MCF 10A (cell line): ENCODE measurements around the gene LRIT3. TPM values are rescaled to one million over a fixed set of nuclear protein-coding genes. Genes with fewer than 3 reads are reported as not detected.

Experiments
- BruUV-seq: library from RNA; stranded (reverse); fragments of 400-500 nt; replicated peaks from 2 replicates; lab custom pipeline; 2021; lab: Mats Ljungman, UMichigan
- CTCF ChIA-PET: fragments of 300-600 bp; sonication (Branson Sonifier 250); formaldehyde crosslinking; extraction: SDS; loops from one replicate; lab custom pipeline; 2021; ENCODE audit warnings: antibody characterized with exemption, inconsistent platforms; lab: Yijun Ruan, JAX
- POLR2A ChIA-PET: fragments of 300-600, 350-650 bp; sonication (Branson Sonifier 250); formaldehyde crosslinking; extraction: SDS; loops from one replicate; lab custom pipeline; 2020; ENCODE audit warnings: antibody characterized with exemption, inconsistent platforms; lab: Yijun Ruan, JAX
- DNase-seq: peaks from one replicate; pipeline ENCODE4 v3.0.0-alpha.2; 2018; ENCODE audit not compliant: unreplicated experiment
- H3K27ac Mint-ChIP-seq: one replicate; pipeline ENCODE4 v1.8.0; 2022; ENCODE audit warnings: mild to moderate bottlenecking, low read depth, mixed read lengths; ENCODE audit not compliant: unreplicated experiment
- H3K27me3 Mint-ChIP-seq: one replicate; pipeline ENCODE4 v1.8.0; 2022; ENCODE audit warnings: mixed read lengths; ENCODE audit not compliant: insufficient read depth, unreplicated experiment
- H3K36me3 Mint-ChIP-seq: one replicate; pipeline ENCODE4 v1.8.0; 2022; ENCODE audit warnings: mild to moderate bottlenecking, moderate library complexity, mixed read lengths; ENCODE audit not compliant: insufficient read depth, unreplicated experiment
- H3K4me1 Mint-ChIP-seq: one replicate; pipeline ENCODE4 v1.8.0; 2022; ENCODE audit warnings: mixed read lengths; ENCODE audit not compliant: insufficient read depth, unreplicated experiment
- H3K4me3 Mint-ChIP-seq: one replicate; pipeline ENCODE4 v1.8.0; 2022; ENCODE audit warnings: mild to moderate bottlenecking, moderate library complexity, mixed read lengths; ENCODE audit not compliant: unreplicated experiment
- H3K9me3 Mint-ChIP-seq: one replicate; pipeline ENCODE4 v1.8.0; 2022; ENCODE audit warnings: mixed read lengths; ENCODE audit not compliant: unreplicated experiment
- intact Hi-C: fragments of 100-400 bp; cut with micrococcal nuclease; formaldehyde crosslinking; loops from 2 replicates; pipeline ENCODE4 v1.14.1; 2022
- total RNA-seq: library from RNA; stranded (reverse); gene quantifications from 2 replicates; pipeline ENCODE4 v1.2.3, GENCODE V29; 2022
- TF ChIP-seq, protein P1 (sequence below): fragments of 200-600 bp; IDR thresholded peaks from one replicate; pipeline ENCODE4 v1.8.0; 2022; ENCODE audit warnings: antibody characterized with exemption, mild to moderate bottlenecking; ENCODE audit not compliant: unreplicated experiment

The LRIT3 gene
- total RNA-seq, 1 experiment from 2014 or later = 0.35 TPM

DNA sequence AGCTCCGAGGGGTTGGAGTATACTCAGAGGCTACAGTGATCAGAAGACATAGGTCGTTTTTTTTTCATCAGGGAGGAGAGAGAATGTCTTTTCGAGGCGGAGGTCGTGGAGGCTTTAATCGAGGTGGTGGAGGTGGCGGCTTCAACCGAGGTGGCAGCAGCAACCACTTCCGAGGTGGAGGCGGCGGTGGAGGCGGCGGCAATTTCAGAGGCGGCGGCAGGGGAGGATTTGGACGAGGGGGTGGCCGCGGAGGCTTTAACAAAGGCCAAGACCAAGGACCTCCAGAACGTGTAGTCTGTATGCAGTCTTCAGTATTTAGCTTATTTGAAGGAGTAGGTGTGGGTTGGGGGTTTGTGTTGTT, 31.8 kb upstream of the LRIT3 start:
- H3K9me3 Mint-ChIP-seq = no peaks in the 10 kb centered on the region
- H3K4me3 Mint-ChIP-seq = peak overlapping the region; percentile 96
- no peaks in the 10 kb centered on the region for H3K27me3 Mint-ChIP-seq
- H3K27ac Mint-ChIP-seq = peak overlapping the region; percentile 99
- POLR2A ChIA-PET = interaction anchor here (0.8 to 2.6 kb wide), 6 partner anchors 86 to 390 kb away, joined by 3 to 19 read pairs (median 4); partner anchors contain the start of genes CASP6, MCUB and PLA2G12A
- BruUV-seq = no TSS peak
- intact Hi-C loops = loop anchor here (10.0 kb wide), 1 partner anchor 251 kb away; the partner anchor contains the start of gene MCUB
- TF ChIP-seq, protein P1, sequence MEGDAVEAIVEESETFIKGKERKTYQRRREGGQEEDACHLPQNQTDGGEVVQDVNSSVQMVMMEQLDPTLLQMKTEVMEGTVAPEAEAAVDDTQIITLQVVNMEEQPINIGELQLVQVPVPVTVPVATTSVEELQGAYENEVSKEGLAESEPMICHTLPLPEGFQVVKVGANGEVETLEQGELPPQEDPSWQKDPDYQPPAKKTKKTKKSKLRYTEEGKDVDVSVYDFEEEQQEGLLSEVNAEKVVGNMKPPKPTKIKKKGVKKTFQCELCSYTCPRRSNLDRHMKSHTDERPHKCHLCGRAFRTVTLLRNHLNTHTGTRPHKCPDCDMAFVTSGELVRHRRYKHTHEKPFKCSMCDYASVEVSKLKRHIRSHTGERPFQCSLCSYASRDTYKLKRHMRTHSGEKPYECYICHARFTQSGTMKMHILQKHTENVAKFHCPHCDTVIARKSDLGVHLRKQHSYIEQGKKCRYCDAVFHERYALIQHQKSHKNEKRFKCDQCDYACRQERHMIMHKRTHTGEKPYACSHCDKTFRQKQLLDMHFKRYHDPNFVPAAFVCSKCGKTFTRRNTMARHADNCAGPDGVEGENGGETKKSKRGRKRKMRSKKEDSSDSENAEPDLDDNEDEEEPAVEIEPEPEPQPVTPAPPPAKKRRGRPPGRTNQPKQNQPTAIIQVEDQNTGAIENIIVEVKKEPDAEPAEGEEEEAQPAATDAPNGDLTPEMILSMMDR = no peak
- peaks cover 41% of the 10 kb centered on the region for H3K36me3 Mint-ChIP-seq
- peaks cover 33% of the 10 kb centered on the region for H3K4me1 Mint-ChIP-seq
- DNase-seq = peak; percentile 7
- CTCF ChIA-PET = interaction anchor here (0.6 to 3.2 kb wide), 6 partner anchors 10 to 383 kb away, joined by 3 to 19 read pairs (median 4); partner anchors contain the start of genes CASP6 and SEC24B

DNA sequence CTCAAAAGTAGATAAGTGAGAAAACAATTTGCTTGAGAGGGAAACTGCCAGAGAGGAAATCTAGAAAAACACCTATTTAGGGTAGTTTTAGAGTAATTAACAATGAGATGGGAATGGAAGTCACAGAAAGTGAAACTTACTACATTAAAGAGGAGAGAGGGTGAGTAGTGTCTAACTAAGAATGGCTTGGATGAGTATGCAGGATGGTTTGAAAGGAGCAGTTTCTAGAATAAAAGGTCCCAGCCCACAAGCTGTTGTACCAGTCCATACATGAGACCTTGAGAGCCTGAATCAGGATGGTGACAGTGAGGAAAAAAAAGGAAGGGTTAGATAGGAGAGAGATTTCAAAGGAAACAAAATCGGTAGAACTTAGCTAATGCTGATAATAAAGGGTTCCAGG, 31.0 kb upstream of the LRIT3 start:
- Mint-ChIP-seq H3K27ac (peak overlapping the region; percentile 99), H3K27me3 (no peaks in the 10 kb centered on the region), H3K4me1 (peaks cover 35% of the 10 kb centered on the region), H3K36me3 (peaks cover 45% of the 10 kb centered on the region), H3K9me3 (no peaks in the 10 kb centered on the region), H3K4me3 (peak overlapping the region; percentile 96)
- no peak for DNase-seq
- intact Hi-C loops = loop anchor here (10.0 kb wide), 1 partner anchor 252 kb away; the partner anchor contains the start of gene MCUB
- BruUV-seq = no TSS peak
- TF ChIP-seq, protein P1 = no peak
- POLR2A ChIA-PET = interaction anchor here (1.3 to 2.6 kb wide), 2 partner anchors 86 to 104 kb away, joined by 3 to 19 read pairs; partner anchors contain the start of gene PLA2G12A
- CTCF ChIA-PET = interaction anchor here (0.5 to 3.2 kb wide), 8 partner anchors 9 to 694 kb away, joined by 3 to 19 read pairs (median 4); partner anchors contain the start of genes RRH and SEC24B

DNA sequence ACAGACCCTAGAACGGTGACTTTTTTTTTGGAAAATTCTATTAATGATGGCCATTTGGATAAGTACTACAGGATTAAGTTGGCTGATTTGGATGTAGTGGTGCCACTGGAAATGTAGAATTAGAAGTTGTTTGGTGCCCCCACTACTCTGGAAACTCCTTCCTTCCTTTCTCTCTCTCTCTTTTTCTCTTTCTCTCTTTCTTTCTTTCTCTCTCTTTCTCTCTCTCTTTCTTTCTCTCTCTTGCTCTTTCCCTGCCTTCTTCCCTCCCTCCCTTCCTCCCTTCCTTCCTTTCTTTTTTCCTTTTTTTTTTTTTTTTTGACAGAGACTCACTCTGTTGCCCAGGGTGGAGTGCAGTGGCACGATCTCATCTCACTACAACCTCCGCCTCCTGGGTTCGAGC, 29.6 kb upstream of the LRIT3 start:
- no peak overlapping the region for H3K4me3 Mint-ChIP-seq
- ChIA-PET CTCF (interaction anchor here (3.2 kb wide), 1 partner anchor 8 kb away, joined by 19 read pairs; no protein-coding TSS in a partner anchor), POLR2A (no interaction called here)
- H3K27ac Mint-ChIP-seq = no peak overlapping the region
- no peaks in the 10 kb centered on the region for H3K9me3 Mint-ChIP-seq
- H3K4me1 Mint-ChIP-seq = peaks cover 35% of the 10 kb centered on the region
- BruUV-seq = no TSS peak
- peaks cover 59% of the 10 kb centered on the region for H3K36me3 Mint-ChIP-seq
- intact Hi-C loops = loop anchor here (10.0 kb wide), 1 partner anchor 253 kb away; the partner anchor contains the start of gene MCUB
- TF ChIP-seq, protein P1 = no peak
- DNase-seq = no peak
- no peaks in the 10 kb centered on the region for H3K27me3 Mint-ChIP-seq

DNA sequence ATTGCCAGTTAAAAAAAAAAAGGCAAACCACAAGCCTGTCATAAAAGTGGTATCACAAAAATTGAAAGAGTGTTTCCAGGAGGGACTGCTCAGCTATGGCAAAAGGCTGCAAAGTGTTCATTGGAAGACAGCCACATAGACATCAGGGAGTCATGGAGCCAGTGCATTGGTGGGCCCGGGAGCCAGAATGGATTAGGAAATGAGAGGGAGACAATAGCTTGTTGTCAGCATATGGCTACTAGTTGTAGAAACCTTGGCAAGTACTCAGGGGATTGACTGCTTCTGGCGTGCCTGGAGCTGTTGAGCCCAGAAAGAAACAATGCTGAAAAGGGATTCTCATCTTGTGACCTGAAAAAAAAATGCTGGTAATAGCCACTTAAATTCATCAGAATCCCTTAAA, 27.3 kb upstream of the LRIT3 start:
- Mint-ChIP-seq H3K9me3 (no peaks in the 10 kb centered on the region), H3K4me3 (no peak overlapping the region), H3K4me1 (peaks cover 35% of the 10 kb centered on the region), H3K27ac (no peak overlapping the region), H3K27me3 (no peaks in the 10 kb centered on the region), H3K36me3 (peaks cover 80% of the 10 kb centered on the region)
- TF ChIP-seq, protein P1 = no peak
- intact Hi-C loops = no loop called here
- CTCF ChIA-PET = interaction anchor here (0.6 to 1.8 kb wide), 4 partner anchors 43 to 393 kb away, joined by 4 to 7 read pairs (median 4); no protein-coding TSS in a partner anchor
- POLR2A ChIA-PET = interaction anchor here (0.7 kb wide), 1 partner anchor 75 kb away, joined by 3 read pairs; no protein-coding TSS in a partner anchor
- DNase-seq = peak; percentile 4
- no TSS peak for BruUV-seq
